ENCODE data around the gene AHSG.

DNA sequence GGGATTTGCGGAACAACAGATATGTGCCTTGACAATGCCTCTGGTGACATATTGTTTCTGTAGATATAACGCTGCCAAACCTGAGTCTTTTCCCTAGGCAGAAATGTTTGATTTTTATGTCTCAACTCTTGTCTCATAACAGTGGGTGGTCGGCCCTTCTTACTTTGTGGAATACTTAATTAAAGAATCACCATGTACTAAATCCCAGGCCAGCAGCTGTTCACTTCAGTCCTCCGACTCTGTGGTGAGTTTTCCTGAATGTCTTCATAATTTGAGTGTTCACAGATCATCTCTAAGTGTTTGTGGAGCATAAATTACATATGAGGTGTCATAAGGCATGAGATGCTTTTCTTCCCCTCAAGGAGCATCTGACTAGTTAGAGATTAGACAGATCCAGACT is 33.2 kb downstream of the AHSG start:
- TF ChIP-seq, protein P1, sequence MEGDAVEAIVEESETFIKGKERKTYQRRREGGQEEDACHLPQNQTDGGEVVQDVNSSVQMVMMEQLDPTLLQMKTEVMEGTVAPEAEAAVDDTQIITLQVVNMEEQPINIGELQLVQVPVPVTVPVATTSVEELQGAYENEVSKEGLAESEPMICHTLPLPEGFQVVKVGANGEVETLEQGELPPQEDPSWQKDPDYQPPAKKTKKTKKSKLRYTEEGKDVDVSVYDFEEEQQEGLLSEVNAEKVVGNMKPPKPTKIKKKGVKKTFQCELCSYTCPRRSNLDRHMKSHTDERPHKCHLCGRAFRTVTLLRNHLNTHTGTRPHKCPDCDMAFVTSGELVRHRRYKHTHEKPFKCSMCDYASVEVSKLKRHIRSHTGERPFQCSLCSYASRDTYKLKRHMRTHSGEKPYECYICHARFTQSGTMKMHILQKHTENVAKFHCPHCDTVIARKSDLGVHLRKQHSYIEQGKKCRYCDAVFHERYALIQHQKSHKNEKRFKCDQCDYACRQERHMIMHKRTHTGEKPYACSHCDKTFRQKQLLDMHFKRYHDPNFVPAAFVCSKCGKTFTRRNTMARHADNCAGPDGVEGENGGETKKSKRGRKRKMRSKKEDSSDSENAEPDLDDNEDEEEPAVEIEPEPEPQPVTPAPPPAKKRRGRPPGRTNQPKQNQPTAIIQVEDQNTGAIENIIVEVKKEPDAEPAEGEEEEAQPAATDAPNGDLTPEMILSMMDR (IDR thresholded peaks at IDR 0.05): no peak
- TF ChIP-seq POLR2A (IDR thresholded peaks at IDR 0.05): no peak

All from Peyer's patch (tissue), 4 donors.